GM18951 (cell line): Measurements from ENCODE around the gene ACTN2.
"Not testable (repeated sequence)": the region's sequence is repeated elsewhere in the genome, so short reads cannot be mapped to it uniquely, and the experiment has no call there.

ENCODE experiments used
- POLR2A ChIP-seq: IDR thresholded peaks from 4 replicates; pipeline ENCODE4 v1.6.1; 2011; ENCODE audit warnings: mild to moderate bottlenecking; ENCODE audit not compliant: insufficient read length, insufficient read depth; ENCODE audit errors: extremely low read depth
- in situ Hi-C: fragments of 300-500 bp; cut with MboI; formaldehyde crosslinking; loops from one replicate; pipeline ENCODE4 v1.12.0; 2022; ENCODE audit warnings: low sequenced_read_pairs, mixed read lengths, inconsistent platforms; ENCODE audit not compliant: unreplicated experiment

ACTN2 gene

GRCh38 chr1:236685917-236686814, at the start of gene ACTN2:
Gene ACTN2, plus strand, starts transcription at chr1:236686499. Its CDS starts 175 bp downstream, at chr1:236686674.
- TF ChIP-seq POLR2A, result no peak
- in situ Hi-C loops, result no loop called here

- no peak for TF ChIP-seq POLR2A
- in situ Hi-C loops, result no loop called here
These were observed 47.4 kb upstream of the ACTN2 start for GRCh38 chr1:236638945-236639344.

GRCh38 chr1:236639686-236640085, 46.6 kb upstream of the ACTN2 start:
- no peak for TF ChIP-seq POLR2A
- in situ Hi-C loops, result no loop called here

- no peak for TF ChIP-seq POLR2A
- in situ Hi-C loops, result no loop called here
These were observed 43.5 kb upstream of the ACTN2 start for GRCh38 chr1:236642763-236643162.

GRCh38 chr1:236645016-236645680, 41.2 kb upstream of the ACTN2 start:
- in situ Hi-C loops, result no loop called here
- no peak for TF ChIP-seq POLR2A

- no peak for TF ChIP-seq POLR2A
- in situ Hi-C loops, result no loop called here
These were observed 31.8 kb upstream of the ACTN2 start for GRCh38 chr1:236654511-236654910.

GRCh38 chr1:236654957-236655356, 31.3 kb upstream of the ACTN2 start:
- in situ Hi-C loops, result no loop called here
- no peak for TF ChIP-seq POLR2A

- in situ Hi-C loops, result no loop called here
- TF ChIP-seq POLR2A, result no peak
These were observed 28.9 kb upstream of the ACTN2 start for GRCh38 chr1:236657398-236657797.

- in situ Hi-C loops, result no loop called here
- no peak for TF ChIP-seq POLR2A
These were observed 26.3 kb upstream of the ACTN2 start for GRCh38 chr1:236659792-236660587.

- TF ChIP-seq POLR2A, result no peak
- in situ Hi-C loops, result no loop called here
These were observed 22.4 kb upstream of the ACTN2 start for GRCh38 chr1:236663934-236664333.

- in situ Hi-C loops, result not testable (repeated sequence)
These were observed 17.4 kb upstream of the ACTN2 start for GRCh38 chr1:236668909-236669308.

GRCh38 chr1:236670060-236670459, 16.2 kb upstream of the ACTN2 start:
- no peak for TF ChIP-seq POLR2A
- in situ Hi-C loops, result no loop called here

- in situ Hi-C loops, result no loop called here
These were observed 12.9 kb upstream of the ACTN2 start for GRCh38 chr1:236673289-236673919.

More at GRCh38 chr1:236673289-236673919, 12.9 kb upstream of the ACTN2 start:
- TF ChIP-seq POLR2A, result no peak
